GM19452 (cell line): Measurements from ENCODE around the gene AKR1C2.
"Not testable (repeated sequence)": the region's sequence is repeated elsewhere in the genome, so short reads cannot be mapped to it uniquely, and the experiment has no call there.

Experiments used
- ATAC-seq: cut with Tn5 transposase; IDR thresholded peaks from one replicate; pipeline ENCODE4 v1.9.1; 2021; ENCODE audit not compliant: unreplicated experiment

AKR1C2 gene

DNA sequence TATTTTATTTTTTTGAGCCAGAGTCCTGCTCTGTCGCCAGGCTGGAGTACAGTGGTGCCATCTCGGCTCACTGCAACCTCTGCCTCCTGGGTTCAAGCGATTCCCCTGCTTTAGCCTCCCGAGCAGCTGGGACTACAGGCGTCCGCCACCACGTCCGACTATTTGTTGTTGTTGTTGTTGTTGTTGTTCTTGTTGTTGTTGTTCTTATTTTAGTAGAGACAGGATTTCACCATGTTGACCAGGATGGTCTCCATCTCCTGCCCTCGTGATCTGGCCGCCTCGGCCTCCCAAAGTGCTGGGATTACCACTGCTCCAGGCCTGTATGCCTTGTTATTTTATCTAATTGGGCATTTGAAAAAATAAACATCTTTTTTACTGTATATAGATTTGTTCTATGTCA, 42.1 kb downstream of the AKR1C2 start:
- not testable (repeated sequence) for ATAC-seq

DNA sequence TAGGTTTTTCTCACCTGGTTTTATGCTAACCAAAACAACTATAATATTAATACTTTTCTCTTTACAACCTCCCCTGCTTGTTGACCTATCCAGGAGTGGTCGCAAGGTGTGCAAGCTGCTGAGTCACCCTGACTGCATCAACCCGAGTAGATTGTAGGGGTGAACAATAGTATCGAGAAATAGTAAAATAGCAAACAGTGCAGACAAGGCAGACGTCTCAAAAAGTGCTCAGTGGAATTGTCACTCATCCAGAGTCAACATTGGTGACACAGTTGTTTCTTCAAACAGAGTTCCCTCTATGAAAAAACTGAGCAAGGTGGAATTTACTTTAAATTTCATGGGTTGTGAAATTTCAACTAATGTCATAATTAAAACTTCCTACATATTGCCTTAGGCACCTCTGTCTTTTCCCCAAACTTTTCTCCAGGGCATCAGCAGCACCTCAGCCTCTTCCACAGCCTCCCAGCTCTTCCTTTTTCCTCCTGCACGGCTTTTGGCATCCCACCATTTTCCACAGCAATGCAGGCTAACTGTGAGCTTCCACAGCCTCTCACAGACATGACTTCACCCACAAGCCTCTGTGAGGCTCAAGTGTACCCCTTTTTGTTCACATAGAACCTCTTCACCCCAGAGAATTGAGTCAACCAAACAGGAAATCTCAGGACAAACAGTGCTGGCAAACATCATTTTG, 46.6 kb downstream of the AKR1C2 start:
- not testable (repeated sequence) for ATAC-seq

DNA sequence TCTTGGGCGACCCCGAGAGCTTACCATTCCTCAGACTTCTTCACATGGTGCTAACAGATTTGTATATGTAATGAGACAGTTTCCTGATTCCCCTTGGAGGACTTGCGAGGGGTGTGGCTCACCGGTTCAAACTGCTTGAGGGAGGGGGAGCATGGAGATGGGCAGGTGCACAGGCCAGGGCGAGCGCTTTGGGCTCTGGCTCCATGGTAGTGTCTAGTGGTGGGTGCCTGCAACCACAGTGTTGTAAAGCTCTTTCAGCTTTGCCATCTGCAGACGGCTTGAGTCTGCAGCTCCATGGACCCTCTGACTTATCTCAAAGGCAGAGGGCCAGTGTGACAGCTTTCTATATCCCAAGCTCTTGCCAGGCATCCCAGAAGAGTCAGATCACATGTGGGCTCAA, 47.6 kb downstream of the AKR1C2 start:
- ATAC-seq: not testable (repeated sequence)

DNA sequence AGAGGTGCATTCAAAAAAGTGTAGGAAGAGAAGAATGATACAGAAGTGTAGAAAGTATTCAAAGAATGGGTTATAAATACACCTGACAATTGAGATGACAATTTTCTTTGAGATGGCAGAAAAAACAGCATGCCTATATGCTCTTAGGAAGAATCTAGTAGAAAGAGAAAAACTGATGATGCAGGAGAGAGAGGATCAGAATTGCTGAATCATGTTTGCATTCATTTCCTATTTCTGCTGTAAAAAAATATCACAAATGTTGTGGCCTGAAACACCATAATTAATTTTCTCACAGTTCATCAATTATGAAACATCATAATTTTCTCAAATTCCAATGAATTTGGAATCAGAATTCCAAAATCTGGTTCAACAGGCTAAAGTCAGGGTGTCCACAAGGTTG, 50.3 kb downstream of the AKR1C2 start:
- ATAC-seq: no peak

DNA sequence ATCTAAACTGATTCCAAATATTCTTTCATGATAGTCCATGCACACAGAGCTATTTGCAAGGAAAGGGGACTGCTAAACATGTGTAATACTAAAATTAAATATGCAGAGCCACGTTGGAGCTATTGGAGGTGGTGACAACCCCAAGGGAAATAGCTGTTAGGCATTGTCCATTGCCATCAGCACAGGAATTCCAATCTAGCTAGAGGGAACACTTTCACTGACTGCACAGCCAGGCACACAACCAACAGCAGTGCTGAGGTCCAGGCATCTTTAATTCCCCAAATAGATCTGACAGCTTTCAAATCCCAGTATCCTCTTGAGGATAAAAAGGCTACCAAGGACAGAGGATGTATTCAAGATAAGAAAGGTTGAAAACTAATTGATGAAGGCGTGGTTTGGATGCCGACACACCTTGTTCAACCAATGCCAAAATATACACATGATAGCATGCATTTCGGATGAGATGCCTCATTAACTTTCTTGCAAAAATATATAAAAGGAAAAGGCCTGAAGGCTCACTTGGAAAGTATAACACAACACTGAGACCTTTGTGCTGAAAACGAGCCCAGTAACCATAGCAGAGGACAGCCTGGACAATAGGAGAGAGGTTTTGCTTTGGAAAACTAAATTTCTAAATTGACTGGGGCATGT, 52.0 kb downstream of the AKR1C2 start:
- ATAC-seq: not testable (repeated sequence)

DNA sequence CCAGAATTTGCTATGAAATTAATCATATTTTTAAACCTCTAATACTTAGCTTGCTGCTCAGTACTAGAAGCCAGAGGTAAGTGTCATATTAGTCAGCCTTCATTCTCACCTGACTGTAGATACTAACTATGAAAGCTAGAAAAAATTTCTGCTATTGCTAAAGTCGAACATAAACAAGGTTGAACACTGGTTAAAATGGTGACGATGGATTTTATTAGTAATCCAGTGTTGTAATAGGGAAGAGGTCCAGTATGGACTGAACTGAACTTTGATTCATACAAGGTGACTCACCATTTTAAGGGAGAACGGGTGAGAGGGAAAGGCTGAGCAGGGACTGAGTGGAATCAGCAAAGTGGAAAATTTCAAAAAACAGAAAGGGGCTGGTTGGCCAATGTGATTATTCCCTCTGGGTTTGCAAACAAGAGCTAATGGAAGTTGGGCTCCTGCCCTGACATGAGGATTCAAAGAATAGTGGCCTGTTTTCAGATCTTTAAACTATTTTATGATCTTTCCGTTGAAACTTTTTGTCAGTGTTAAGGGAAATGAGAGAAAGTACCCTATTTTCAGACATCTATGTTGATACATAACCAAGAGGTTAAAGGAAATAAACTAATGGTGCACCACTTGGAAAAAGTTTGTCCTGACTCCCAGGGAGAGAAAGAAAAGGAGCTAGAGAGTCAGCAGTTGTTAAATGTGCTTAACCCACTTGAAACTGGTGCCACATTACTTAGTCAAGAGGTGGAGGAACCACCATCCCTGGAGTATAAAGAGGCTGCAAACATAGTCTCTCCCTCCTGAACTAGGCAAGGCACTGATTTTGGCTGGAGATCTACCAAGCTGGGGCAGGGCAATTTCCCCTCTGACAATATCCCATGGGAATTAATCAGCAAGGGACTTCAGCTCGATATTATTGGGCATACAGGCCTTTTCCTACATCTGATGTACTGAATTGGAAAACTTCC, 55.7 kb downstream of the AKR1C2 start:
- no peak for ATAC-seq

DNA sequence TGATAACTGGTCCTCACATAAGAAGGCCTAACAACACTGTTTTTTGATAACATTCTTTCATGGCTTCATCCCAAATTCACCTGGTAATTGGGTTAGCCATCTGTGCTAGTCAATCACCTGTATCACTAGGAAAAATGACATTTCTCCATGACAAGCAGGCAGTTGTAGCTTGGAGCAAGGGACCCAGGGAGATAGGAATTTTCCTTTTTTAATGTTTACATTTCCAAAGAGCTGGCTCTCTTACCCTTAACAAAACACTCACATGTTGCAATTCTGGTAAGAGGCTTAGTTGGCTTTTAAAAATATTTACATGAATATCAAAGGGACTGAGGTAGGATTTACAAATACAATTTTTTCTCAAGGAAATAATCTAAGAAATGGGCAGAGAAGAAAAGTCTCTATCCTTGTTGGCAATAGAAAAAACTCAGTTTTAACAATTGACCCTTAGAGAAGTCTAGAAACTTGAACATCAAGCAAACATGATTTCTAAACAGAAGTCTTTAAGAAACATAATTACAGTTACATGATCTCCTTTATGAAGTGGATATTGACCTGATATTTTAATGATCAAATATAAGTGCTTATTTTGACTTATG, 56.5 kb downstream of the AKR1C2 start:
- ATAC-seq: no peak

DNA sequence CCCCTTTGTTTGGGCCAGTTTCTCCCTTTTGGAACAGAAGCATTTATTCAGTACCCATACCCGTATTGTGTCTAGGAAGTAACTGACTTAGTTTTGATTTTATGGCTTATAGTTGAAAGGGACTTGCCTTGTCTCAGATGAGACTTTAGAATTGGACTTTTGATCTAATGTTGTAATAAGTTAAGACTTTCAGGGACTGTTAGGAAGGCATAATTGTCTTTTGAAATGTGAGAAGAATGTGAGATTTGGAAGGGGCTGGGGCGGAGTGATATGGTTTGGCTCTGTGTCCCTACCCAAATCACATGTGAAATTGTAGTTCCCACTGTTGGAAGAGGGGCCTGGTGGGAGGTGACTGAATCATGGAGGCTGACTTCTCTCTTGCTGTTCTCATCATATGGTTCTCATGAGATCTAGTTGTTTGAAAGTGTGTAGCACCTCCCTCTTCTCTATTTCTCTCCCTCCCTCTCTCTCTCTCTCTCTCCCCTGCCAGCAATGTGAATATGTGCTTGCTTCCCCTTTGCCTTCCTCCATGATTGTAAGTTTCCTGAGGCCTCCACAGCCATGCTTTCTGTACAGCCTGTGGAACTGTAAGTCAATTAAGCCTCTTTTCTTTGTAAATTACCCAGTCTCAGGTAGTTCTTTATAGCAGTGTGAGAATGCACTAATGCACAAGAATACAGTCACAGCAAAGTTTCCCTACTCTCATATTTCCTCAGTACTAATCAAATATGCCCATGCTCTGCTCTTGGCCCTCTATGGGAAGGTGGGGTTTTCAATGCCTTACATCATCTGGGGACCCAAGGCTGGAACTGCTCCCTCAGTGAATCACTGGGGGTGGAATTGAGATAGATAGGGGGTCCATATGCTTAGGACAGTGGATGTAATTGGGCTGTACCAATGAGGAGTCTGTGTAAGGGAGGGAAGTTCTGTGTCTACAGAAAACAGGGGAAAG, 57.6 kb downstream of the AKR1C2 start:
- ATAC-seq: no peak

DNA sequence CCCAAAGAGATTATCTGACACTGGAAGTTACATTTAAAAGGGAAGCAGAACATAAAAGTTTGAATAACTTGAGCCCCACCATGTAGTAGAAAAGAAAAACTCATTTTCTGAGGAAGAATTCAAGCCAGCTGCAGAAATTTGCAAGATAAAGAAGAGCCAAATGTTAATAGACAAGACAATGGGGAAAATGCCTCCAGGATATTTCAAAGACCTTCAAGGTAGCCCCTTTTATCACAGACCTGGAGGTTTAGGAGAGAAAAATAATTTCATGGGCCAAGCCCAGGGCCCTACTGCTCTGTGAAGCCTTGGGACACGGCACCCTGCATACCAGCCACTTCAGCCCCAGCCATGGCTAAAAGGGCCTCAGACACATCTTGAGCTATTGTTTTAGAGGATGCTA, 58.8 kb downstream of the AKR1C2 start:
- ATAC-seq: no peak

DNA sequence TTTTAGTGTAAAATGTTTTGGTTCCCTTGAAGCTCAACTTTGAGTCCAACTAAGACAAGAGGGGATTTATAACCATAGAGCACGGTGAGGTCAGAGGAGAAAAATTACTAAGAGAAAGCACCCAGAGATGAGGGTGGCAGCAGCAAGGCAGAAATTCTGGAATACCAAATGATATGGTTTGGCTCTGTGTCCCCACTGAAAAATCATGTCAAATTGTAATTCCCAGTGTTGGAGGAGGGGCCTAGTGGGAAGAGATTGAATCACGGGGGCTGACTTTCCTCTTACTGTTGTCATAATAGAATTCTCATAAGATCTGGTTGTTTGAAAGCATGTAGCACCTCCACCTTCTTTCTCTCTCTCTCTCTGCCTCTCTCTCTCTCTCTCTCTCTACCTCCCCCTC, 59.8 kb downstream of the AKR1C2 start:
- no peak for ATAC-seq

DNA sequence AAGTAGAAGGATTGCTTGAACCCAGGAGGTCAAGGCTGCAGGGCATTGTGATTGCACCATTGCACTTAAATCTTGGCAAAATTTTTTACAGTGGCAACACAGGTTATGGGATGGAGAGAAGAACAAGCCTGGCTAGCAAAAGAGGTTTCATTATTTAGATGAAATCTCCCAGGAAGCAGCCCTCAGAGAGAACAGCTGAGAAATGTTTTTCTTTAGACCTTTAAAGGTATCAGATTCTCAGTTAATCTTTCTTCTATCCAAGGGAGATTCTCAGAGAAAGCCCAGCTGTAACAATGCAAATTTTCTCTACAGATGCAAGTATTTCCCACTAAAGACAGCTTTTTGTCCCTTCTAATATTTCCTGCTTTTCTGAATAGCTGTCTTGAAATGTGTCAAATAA, 60.2 kb downstream of the AKR1C2 start:
- ATAC-seq: not testable (repeated sequence)

DNA sequence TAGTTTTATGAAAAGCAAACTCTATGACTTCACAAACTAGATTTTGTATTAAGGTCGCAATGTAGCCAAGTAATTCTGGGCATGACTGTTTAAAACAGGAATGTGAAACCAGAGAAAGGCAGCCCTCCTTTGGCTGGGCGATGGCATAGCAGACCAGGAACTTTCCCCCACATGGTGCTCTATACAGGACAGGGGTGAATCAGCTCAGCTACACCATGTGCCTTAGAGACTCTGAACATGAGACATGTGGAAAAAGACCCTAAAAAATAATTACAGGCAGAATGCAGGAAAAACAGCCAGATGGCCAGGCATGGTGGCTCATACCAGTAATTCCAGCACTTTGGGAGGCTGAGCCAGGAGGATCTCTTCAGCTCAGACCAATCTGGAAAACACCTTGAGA, 60.7 kb downstream of the AKR1C2 start:
- not testable (repeated sequence) for ATAC-seq

DNA sequence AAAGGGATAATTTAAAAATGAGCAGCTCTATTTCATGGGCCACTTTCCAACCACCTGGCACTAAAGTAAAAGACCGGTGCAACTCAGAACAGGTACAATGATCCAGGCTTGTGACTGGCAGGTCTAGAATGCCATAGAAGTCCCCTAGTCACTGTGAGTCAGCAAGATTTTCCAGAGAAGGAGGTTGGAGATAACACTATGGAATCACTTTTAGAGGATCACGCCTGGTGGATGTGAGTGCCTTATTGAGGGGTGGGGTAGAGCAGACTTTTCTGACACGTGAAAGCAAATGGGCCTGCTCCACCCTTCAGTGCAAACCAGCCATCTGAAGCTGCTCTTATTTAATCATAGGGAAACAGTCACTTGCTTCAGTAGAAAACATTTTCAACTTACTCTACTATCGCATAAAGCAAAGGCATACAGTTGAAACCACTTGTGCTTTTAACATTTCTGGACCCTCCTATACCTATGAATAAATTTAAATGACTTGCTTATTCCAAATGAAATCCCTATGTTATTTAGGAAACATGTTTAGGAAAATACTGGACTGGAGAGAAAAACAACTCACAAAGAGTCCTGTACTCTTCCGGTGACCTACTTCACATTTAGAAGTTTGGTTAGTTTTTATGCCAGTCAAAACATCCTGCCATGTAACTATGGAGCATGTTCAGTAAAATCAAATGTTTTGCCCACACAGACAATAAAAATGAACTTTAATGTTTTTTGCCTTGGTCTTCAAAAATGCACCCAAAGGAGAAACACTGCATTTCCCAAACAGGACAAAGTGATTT, 61.9 kb downstream of the AKR1C2 start:
- ATAC-seq: no peak

DNA sequence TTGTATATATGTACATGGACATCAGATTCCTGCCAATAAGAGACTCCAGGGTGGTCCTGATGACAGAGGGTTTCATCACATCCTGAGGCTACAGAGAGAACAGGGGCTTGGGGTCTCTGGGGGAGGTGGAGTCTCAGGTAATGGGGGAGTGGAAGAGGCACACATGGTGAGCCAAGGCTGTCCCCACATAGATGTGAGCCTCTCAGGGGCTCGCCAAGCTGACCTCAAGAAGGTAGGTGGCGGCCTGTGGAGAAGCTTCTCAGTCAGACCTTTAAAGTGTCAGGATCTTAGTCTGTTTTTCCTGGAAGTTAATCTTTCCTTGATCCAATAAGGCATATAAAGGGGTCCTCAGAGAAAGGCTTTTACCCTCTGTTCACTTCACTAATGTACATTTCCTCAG, 62.7 kb downstream of the AKR1C2 start:
- not testable (repeated sequence) for ATAC-seq

DNA sequence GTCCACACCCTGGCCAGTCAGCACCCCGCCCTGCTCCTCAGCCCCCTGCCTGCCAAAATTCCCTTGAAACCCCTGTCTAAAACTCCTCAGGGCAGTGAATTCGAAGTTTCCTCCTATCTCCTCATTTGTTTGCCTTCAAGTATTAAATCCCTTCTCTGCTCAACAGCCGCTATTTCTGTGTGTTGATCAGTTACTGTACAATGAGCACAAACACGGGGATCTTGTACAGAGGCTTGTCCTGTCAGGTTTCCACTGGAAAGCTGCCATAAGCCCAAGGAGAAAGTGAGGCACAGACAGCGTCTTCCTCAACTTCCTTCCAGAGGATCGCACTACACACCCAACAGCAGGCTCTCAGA, 63.6 kb downstream of the AKR1C2 start:
- not testable (repeated sequence) for ATAC-seq

DNA sequence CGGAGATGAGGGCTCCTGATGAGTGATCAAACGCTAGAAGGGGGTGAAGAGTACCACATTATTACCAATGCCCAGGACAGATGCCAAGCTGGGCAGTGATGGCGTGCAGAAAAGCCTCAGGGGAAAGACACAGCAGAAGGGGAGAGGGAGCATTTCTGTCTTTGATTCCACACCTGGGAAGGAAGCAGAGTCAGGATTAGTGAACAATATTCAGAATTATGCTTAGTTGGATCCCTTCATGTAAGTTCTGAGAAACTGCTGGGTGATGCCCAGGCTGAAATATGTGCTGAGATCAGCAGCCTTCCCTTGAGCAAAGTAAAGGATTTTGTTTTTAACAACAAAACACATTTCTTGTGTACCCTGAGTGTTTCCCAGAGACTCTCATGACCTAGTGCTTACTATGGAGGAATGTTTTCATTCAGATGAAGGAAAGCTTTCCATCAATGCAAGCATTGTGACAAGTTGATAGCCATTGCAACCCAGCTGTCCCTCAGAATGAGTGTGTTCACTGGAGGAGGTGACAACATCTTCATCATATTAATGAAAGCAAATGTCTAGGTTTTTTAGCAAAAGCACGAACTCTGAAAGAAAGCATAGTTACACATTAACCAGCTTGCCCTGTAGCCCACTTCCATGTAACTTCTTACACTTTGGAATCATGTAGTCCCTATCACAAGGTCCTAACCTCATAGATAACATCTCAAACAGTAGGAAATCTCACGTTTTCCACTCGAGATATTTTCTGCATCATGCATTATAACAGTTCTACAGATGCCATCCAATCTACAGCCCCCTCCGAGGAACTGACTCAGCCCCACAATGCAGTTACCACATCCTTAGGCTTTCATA, 64.2 kb downstream of the AKR1C2 start:
- no peak for ATAC-seq
